Smooth muscle cell (in vitro differentiated cells): ENCODE data around the gene GSE1. TPM values are rescaled to one million over a fixed set of nuclear protein-coding genes. Genes with fewer than 3 reads are reported as not detected.

Experiments
- DNase-seq: peaks from one replicate; lab custom pipeline; 2025; ENCODE audit not compliant: unreplicated experiment; lab: John Stamatoyannopoulos, UW
- H2AFZ ChIP-seq: fragments of 200-600 bp; sonication (generic); 2 replicates; pipeline ENCODE4 v1.6.0; 2016; ENCODE audit warnings: antibody characterized with exemption, low read depth, mild to moderate bottlenecking
- H3F3A ChIP-seq: fragments of 200-600 bp; sonication (generic); 2 replicates; pipeline ENCODE4 v1.6.0; 2017; ENCODE audit warnings: antibody characterized with exemption, low read depth
- H3K27ac ChIP-seq: fragments of 200-600 bp; sonication (generic); 2 replicates; pipeline ENCODE4 v1.5.1; 2016; ENCODE audit warnings: low read depth, mild to moderate bottlenecking
- H3K27me3 ChIP-seq: fragments of 200-600 bp; sonication (generic); 2 replicates; pipeline ENCODE4 v1.6.1; 2016; ENCODE audit warnings: low read depth, mild to moderate bottlenecking
- H3K36me3 ChIP-seq: fragments of 200-600 bp; sonication (generic); 2 replicates; pipeline ENCODE4 v1.5.1; 2016; ENCODE audit warnings: low read depth
- H3K4me1 ChIP-seq: fragments of 200-600 bp; sonication (generic); 2 replicates; pipeline ENCODE4 v1.5.1; 2016; ENCODE audit warnings: low read depth
- H3K4me2 ChIP-seq: fragments of 200-600 bp; sonication (generic); 2 replicates; pipeline ENCODE4 v1.6.0; 2016; ENCODE audit warnings: mild to moderate bottlenecking
- H3K4me3 ChIP-seq: fragments of 200-600 bp; sonication (generic); 2 replicates; pipeline ENCODE4 v1.5.1; 2016; ENCODE audit warnings: mild to moderate bottlenecking
- H3K79me2 ChIP-seq: fragments of 200-600 bp; sonication (generic); 2 replicates; pipeline ENCODE4 v1.6.0; 2016; ENCODE audit warnings: low read depth, mild to moderate bottlenecking
- H3K9ac ChIP-seq: fragments of 200-600 bp; sonication (generic); 2 replicates; pipeline ENCODE4 v1.6.0; 2016; ENCODE audit warnings: low read depth
- H3K9me3 ChIP-seq: fragments of 200-600 bp; sonication (generic); replicated peaks from 2 replicates; pipeline ENCODE4 v1.5.1; 2016; ENCODE audit warnings: low read depth
- H4K20me1 ChIP-seq: fragments of 200-600 bp; sonication (generic); 2 replicates; pipeline ENCODE4 v1.6.0; 2016; ENCODE audit warnings: low read depth
- CTCF ChIP-seq: fragments of 200-600 bp; sonication (generic); IDR thresholded peaks from 2 replicates; pipeline ENCODE4 v1.5.1; 2017; ENCODE audit warnings: borderline replicate concordance, mild to moderate bottlenecking, antibody characterized with exemption; ENCODE audit not compliant: insufficient read depth, poor library complexity, severe bottlenecking
- WGBS: methylation state at CpG from one replicate; pipeline ENCODE4 v1.1.7; 2016; ENCODE audit warnings: low lambda C conversion rate; 5-methylcytosine and 5-hydroxymethylcytosine counted together
- polyA plus RNA-seq: library from polyadenylated mRNA; unstranded; fragments of >200 nt; fragmentation: Nextera tagmentation; extraction: Ambion mirVana; gene quantifications from 2 replicates; pipeline ENCODE4 v1.2.1, GENCODE V29; 2016
- total RNA-seq: library from RNA; depleted of rRNA; stranded (reverse); fragments of >200 nt; gene quantifications from 2 replicates; pipeline ENCODE4 v1.2.3, GENCODE V29; 2014

Gene GSE1
- total and polyA plus RNA-seq, 2 experiments from 2014 or later = 13.6 to 27.7 TPM

DNA sequence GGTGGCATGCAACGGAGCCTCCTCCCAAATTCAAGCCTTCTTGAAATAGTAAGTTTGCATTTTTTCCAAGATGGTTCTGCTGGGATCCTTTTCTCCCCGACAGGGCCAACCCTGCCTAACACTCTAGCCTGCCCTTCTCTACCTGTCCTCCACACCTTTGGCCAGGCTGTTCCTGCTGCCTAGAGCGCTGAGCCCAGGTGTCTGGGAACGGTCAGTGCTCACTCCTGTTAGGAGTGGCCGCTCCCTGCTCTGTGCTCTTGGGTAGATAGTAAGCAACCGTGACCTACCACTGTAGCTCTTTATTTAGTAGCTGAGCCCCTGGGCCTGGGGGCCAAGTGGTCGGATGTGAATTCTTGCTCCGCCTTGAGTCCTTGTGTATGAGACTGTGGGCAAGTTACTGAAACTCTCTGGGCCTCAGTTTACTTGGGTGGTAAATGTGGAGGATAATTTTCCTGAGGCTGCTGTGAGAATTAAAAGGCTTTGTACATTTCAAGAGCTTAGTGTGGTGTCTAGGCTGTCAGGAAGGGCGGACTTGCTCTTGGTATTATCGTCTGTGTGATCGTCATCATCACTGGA lies 44.0 kb upstream of the GSE1 start:
- Histone ChIP-seq H3F3A (peaks cover 3% of the 10 kb centered on the region), H3K36me3 (no peaks in the 10 kb centered on the region), H3K4me3 (no peak overlapping the region), H4K20me1 (peaks cover 96% of the 10 kb centered on the region), H3K27ac (peak overlapping the region; percentile 20), H3K4me2 (peak overlapping the region; percentile 12), H3K79me2 (peaks cover 55% of the 10 kb centered on the region), H2AFZ (no peak overlapping the region), H3K9me3 (no peaks in the 10 kb centered on the region), H3K9ac (no peak overlapping the region), H3K27me3 (no peaks in the 10 kb centered on the region), H3K4me1 (peaks cover 14% of the 10 kb centered on the region)
- TF ChIP-seq CTCF = no peak
- DNase-seq = no peak
- WGBS = 78% methylated on average over 11 of the region's 11 CpGs

GRCh38 chr16:85569615-85570212 lies 43.4 kb upstream of the GSE1 start:
- peaks cover 3% of the 10 kb centered on the region for H3F3A ChIP-seq
- no peak overlapping the region for H3K9ac ChIP-seq
- H3K27ac ChIP-seq = peak overlapping the region; percentile 20
- no peak for TF ChIP-seq CTCF
- no peak overlapping the region for H3K4me3 ChIP-seq
- H2AFZ ChIP-seq = no peak overlapping the region
- no peaks in the 10 kb centered on the region for H3K36me3 ChIP-seq
- H3K79me2 ChIP-seq = peaks cover 49% of the 10 kb centered on the region
- no peaks in the 10 kb centered on the region for H3K9me3 ChIP-seq
- peaks cover 96% of the 10 kb centered on the region for H4K20me1 ChIP-seq
- H3K4me2 ChIP-seq = peak overlapping the region; percentile 12
- 40% methylated on average over 20 of the region's 20 CpGs for WGBS
- DNase-seq = no peak
- no peaks in the 10 kb centered on the region for H3K27me3 ChIP-seq
- peaks cover 20% of the 10 kb centered on the region for H3K4me1 ChIP-seq

DNA sequence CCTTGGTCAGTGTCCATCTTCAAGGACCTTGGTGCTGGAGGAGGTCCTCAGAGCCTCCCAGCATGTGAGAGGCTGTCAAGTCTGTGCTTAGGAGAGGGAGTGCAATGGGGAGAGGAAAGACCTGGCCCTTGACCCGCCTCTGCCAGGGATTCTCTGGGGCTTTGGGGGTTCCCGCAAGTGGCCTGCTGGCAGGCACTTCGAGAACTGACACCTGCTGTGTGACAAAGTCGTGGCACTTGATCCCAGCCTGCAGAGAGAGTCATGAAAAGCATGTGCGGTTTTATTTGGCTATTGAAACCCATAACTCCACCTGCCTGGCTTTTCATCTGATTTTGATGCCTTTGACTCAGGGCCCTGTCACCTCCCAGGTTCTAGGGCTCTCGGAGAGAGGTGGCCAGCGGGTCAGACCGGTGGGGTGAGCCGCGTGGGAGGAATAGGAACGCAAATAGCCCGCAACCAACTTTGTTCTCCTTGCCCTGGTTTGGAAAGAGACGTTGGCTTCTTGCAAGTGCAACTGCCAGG lies 42.8 kb upstream of the GSE1 start:
- Histone ChIP-seq H2AFZ (no peak overlapping the region), H3K36me3 (no peaks in the 10 kb centered on the region), H3K9me3 (no peaks in the 10 kb centered on the region), H3K4me3 (no peak overlapping the region), H3K4me2 (peak overlapping the region; percentile 12), H3K79me2 (peaks cover 47% of the 10 kb centered on the region), H3K27ac (peak overlapping the region; percentile 20), H3K9ac (no peak overlapping the region), H3F3A (peaks cover 3% of the 10 kb centered on the region), H3K4me1 (peaks cover 25% of the 10 kb centered on the region), H3K27me3 (no peaks in the 10 kb centered on the region), H4K20me1 (peaks cover 96% of the 10 kb centered on the region)
- no peak for TF ChIP-seq CTCF
- 62% methylated on average over 13 of the region's 13 CpGs for WGBS
- no peak for DNase-seq
